Kidney epithelial cell (primary cell): ENCODE results near the gene QKI. TPM values are rescaled to one million over a fixed set of nuclear protein-coding genes. Genes with fewer than 3 reads are reported as not detected.

Experiments used
- DNase-seq: peaks from one replicate; pipeline ENCODE4 v3.0.0-alpha.2; 2010; ENCODE audit warnings: low read depth
- H3K27me3 ChIP-seq: 2 replicates; pipeline ENCODE4 v1.6.0; 2011; ENCODE audit warnings: low read length; ENCODE audit not compliant: control insufficient read depth, insufficient read depth
- H3K36me3 ChIP-seq: 2 replicates; pipeline ENCODE4 v1.5.1; 2011; ENCODE audit warnings: low read length; ENCODE audit not compliant: control insufficient read depth, insufficient read depth
- H3K4me3 ChIP-seq: 2 replicates; pipeline ENCODE4 v1.5.1; 2011; ENCODE audit warnings: low read depth, mild to moderate bottlenecking, control low read depth, low read length
- CTCF ChIP-seq: IDR thresholded peaks from 2 replicates; pipeline ENCODE4 v1.5.1; 2011; ENCODE audit warnings: mild to moderate bottlenecking, moderate library complexity, low read length, control low read depth, inconsistent platforms; ENCODE audit not compliant: insufficient read depth, poor library complexity, severe bottlenecking
- total RNA-seq: library from RNA; depleted of rRNA; stranded (reverse); fragments of >200 nt; gene quantifications from 2 replicates; pipeline ENCODE4 v1.2.3, GENCODE V29; 2015

The QKI gene
- total RNA-seq, 1 donor from 2014 or later: 173 TPM

GRCh38 chr6:163463180-163463579, 48.7 kb downstream of the QKI start:
- TF ChIP-seq CTCF: no peak
- H3K4me3 ChIP-seq: no peak overlapping the region
- DNase-seq: no peak
- H3K27me3 ChIP-seq: no peaks in the 10 kb centered on the region
- no peaks in the 10 kb centered on the region for H3K36me3 ChIP-seq

- TF ChIP-seq CTCF: no peak
- Histone ChIP-seq H3K4me3 (no peak overlapping the region), H3K36me3 (no peaks in the 10 kb centered on the region), H3K27me3 (no peaks in the 10 kb centered on the region)
- no peak for DNase-seq
Measured at GRCh38 chr6:163463795-163464194, 49.3 kb downstream of the QKI start.

GRCh38 chr6:163466839-163467390, 52.4 kb downstream of the QKI start:
- Histone ChIP-seq H3K27me3 (no peaks in the 10 kb centered on the region), H3K36me3 (no peaks in the 10 kb centered on the region), H3K4me3 (no peak overlapping the region)
- DNase-seq: no peak
- no peak for TF ChIP-seq CTCF

- TF ChIP-seq CTCF: no peak
- no peak for DNase-seq
- Histone ChIP-seq H3K36me3 (no peaks in the 10 kb centered on the region), H3K4me3 (no peak overlapping the region), H3K27me3 (no peaks in the 10 kb centered on the region)
Measured at GRCh38 chr6:163468738-163469137, 54.2 kb downstream of the QKI start.

DNA sequence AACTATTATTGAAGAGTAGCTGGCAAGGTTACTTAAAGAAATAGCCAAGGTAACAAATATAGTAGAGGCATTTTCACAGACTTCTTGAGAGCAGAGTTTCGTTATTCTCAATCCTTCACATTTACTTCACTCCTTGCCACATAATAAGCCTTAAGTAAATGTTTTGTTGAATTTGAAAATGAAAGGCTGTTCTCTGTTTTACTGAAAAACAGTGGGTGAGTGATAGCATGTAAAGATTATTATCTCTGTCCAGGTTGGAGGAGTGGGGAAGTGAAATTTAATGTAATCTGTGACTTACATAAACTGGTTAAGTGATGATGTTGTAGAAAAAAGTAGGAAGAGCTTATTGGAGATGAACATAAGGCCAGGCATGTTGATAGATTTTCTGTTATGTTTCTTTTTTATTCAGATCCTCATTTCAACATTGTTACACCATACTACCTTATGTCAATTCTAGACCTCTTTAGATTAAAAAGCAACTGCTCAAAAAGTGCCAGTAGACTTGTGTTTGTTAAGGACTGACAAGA, 55.0 kb downstream of the QKI start:
- H3K36me3 ChIP-seq: no peaks in the 10 kb centered on the region

More for the DNA sequence above, 55.0 kb downstream of the QKI start:
- Histone ChIP-seq H3K27me3 (no peaks in the 10 kb centered on the region), H3K4me3 (no peak overlapping the region)
- TF ChIP-seq CTCF: no peak
- no peak for DNase-seq
